HG03139 (cell line): Measurements from ENCODE around the gene SH2D3C.
"Not testable (repeated sequence)": the region's sequence is repeated elsewhere in the genome, so short reads cannot be mapped to it uniquely, and the experiment has no call there.

ENCODE experiments used
- ATAC-seq: cut with Tn5 transposase; IDR thresholded peaks from one replicate; pipeline ENCODE4 v1.9.1; 2021; ENCODE audit not compliant: unreplicated experiment

SH2D3C gene

DNA sequence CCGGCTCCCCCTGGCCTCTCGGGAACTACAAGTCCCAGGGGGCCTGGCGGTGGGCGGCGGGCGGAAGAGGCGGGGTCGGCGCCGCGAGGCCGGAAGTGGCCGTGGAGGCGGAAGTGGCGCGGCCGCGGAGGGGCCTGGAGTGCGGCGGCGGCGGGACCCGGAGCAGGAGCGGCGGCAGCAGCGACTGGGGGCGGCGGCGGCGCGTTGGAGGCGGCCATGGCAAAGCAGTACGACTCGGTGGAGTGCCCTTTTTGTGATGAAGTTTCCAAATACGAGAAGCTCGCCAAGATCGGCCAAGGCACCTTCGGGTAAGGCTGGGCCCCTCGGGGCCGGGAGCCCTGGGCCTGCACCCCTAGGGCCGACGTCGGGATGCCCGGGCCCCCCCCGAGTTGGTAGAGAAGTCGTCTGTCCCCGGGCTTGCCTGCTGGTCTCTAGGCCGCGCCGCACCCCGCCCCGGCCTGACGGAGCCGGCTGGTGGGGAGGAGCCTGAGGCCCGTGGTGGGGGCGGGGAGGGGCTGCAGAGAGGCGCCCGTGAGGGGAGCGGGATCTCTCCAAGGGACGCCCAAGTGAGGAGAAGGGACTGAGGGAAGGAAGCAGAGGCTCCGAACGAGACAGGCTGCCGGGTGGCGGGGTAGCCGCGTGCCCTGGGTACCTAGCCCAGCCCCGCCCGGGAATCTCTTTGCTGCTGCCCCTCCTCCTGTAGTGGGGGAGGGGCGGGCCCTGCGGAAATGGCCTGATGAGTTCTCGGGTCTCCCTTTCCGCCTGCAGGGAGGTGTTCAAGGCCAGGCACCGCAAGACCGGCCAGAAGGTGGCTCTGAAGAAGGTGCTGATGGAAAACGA lies 7.7 kb upstream of the SH2D3C start, which contains the start of gene CDK9:
TSS of gene CDK9 (plus strand) at position 102 of the 840 bp plus-strand sequence. CDS start at position 217, 115 bp downstream.
- ATAC-seq: peak; percentile 42

GRCh38 chr9:127785023-127785932 lies 6.8 kb upstream of the SH2D3C start:
- peak; percentile 41 for ATAC-seq

GRCh38 chr9:127783111-127784008 lies 4.9 kb upstream of the SH2D3C start:
- ATAC-seq: no peak

DNA sequence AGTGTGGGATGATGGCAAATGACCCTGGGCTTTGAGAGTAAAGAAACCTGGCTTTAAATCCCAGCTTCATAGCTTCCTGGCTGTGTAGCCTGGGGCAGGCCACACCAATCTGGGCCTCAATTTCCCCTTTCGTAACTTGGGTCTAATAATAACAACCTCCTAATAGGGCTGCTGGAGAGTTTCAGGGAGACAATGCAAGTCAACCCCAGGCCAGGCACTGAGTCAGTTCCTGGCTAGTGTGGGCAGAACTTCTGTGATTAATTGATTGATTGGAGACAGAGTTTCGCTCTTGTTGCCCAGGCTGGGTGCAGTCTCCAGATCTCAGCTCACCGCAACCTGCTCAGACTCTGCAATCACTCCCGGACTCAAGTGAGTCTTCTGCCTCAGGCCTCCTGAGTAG lies 3.3 kb upstream of the SH2D3C start:
- ATAC-seq: no peak

DNA sequence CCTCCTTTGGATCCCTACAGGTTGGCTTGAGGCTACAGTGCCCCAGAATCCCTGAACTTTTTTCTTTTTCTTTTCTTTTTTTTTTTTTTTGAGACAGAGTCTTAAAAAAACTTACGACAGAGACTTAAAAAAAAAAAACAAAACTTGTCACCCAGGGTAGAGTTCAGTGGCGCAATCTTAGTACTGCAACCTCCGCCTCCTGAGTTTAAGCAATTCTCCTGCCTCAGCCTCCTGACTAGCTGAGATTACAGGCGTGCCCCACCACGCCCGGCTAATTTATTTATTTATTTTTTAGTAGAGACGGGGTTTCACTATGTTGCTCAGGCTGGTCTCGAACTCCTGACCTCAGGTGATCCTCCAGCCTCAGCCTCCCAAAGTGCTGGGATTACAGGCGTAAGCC lies 2.4 kb upstream of the SH2D3C start:
- ATAC-seq: not testable (repeated sequence)

- no peak for ATAC-seq
Observed at GRCh38 chr9:127780126-127780885, 1.8 kb upstream of the SH2D3C start.

DNA sequence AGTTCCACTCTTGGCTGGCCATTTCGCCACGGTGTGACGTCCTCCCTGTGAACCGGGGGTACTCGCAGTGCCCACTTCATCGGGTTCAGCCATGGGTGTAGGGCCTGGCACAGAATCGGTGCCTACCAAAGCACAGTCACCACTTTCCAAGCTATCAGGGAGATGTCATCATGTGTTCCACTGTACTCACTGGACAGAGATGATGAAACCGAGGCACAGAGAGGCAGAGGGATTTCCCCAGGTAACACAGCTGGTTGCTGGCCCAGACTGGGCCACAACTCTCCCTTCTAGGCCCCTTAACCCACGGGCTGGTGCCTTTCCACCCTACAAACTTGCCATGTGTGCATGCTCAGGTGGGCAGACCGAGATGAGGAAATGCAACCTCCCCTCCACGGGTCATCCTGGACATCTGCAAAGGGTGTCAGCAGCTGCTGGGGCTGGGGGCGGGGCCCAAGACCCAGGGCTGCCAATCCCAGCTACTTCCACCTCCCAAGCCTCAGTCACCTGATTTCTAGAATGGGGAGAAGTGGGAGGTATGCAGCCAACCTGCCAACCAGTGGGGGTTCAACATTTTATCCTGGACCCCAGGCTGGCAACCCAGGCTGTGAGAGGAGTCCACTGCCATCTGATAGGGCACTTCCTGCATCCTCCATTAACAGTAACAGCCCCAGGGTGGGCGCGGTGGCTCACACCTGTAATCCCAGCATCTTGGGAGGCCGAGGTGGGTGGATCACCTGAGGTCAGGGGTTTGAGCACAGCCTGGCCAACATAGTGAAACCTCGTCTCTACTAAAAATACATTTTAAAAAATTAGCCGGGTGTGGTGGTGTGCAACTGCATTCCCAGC lies 893 bp upstream of the SH2D3C start:
- ATAC-seq: no peak

DNA sequence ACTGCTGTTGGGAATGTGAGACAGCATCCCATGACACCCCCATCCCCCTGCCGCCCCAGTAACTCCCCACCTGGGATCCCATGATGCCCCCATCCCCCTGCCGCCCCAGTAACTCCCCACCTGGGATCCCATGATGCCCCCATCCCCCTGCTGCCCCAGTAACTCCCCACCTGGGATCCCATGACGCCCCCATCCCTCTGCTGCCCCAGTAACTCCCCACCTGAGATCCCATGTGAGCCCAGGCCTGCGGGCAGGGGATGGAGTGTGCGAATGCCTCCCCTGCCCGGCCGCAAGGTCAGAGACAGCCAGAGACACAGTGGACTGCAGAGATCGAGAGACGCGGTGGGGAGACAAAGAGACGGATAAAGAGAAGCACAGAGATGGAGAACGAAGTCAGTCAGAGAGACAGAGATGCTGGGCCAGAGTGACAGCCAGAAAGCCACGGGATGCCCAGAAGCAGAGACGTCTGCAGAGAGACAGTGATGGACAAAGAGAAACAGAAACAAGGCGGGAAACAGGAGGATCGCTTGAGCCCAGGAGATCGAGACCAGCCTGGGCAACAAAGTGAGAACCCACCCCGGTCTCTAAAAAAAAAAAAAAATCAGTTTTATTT lies 992 bp downstream of the SH2D3C start:
- ATAC-seq: no peak

DNA sequence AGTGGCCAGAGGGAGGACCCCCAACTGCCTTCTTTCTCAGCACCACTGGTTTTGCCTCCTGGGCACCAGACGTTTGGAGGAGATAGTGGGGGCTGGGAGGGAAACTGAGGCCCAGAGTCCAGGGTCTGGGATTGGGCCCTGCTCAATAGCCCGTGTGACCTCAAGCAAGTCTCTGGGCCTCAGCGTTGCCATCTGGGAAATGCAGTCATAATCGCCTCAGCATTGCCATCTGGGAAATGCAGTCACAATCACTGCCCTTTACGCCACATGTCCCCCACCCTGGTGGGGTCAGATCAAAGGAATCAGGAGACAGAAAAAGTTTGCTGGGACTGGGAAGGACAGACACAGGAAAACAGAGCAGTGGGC lies 1.6 kb downstream of the SH2D3C start:
- ATAC-seq: no peak

- no peak for ATAC-seq
Observed at GRCh38 chr9:127776195-127776923, 2.1 kb downstream of the SH2D3C start.

DNA sequence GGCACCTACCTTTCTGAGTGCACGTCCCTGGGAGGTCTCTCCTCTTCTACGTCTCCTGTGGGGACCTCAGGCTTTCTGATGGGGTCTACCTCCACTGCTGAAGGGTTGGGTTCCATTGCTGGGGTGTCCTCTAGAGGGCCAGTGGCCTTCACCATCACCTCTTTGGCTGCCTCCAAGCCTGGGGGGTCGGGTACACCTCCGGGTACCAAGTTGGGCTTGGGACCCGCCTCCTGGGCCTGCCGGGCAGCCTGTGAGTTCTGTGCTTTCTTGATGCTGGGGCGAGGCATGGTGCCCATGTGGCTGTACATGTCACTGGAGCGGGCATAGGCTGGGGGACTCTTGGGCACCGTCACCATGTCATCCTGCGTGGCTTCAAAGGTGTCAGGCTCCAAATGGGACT lies 4.5 kb downstream of the SH2D3C start:
- ATAC-seq: no peak

DNA sequence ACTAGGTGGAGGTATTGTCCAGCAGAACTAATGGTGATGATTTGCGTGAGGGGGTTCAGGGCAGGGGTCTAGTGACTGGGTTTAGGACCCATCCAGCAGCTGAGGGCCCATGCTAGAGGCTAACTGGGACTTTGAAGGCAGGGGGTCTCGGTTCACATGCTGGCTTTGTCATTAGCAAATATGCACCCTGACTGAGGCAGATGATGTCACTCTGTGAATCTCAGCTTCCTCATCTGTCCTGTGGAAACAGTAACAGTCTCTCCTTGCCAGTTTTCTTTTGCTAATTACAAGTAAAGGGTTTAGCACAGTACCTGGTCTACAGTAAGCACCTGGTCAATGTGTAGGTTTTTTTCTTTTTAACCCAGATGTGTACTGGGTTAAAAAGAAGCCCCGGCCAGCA lies 5.2 kb downstream of the SH2D3C start:
- ATAC-seq: no peak

GRCh38 chr9:127772603-127773002 lies 5.9 kb downstream of the SH2D3C start:
- ATAC-seq: no peak

GRCh38 chr9:127771570-127772189 lies 6.8 kb downstream of the SH2D3C start:
- no peak for ATAC-seq

- peak; percentile 90 for ATAC-seq
Observed at GRCh38 chr9:127770905-127771569, 7.4 kb downstream of the SH2D3C start.

- no peak for ATAC-seq
Observed at GRCh38 chr9:127770583-127770904, 7.9 kb downstream of the SH2D3C start.

GRCh38 chr9:127769929-127770582 lies 8.4 kb downstream of the SH2D3C start:
- no peak for ATAC-seq
